ENCODE measurements around the gene USP48. TPM values are rescaled to one million over a fixed set of nuclear protein-coding genes. Genes with fewer than 3 reads are reported as not detected.

The USP48 gene
- total and polyA plus RNA-seq, 2 of the 13 experiments (the other 11 are each of a cell fraction or from before 2014, with no cell fraction given) = 30.4 to 30.7 TPM

DNA sequence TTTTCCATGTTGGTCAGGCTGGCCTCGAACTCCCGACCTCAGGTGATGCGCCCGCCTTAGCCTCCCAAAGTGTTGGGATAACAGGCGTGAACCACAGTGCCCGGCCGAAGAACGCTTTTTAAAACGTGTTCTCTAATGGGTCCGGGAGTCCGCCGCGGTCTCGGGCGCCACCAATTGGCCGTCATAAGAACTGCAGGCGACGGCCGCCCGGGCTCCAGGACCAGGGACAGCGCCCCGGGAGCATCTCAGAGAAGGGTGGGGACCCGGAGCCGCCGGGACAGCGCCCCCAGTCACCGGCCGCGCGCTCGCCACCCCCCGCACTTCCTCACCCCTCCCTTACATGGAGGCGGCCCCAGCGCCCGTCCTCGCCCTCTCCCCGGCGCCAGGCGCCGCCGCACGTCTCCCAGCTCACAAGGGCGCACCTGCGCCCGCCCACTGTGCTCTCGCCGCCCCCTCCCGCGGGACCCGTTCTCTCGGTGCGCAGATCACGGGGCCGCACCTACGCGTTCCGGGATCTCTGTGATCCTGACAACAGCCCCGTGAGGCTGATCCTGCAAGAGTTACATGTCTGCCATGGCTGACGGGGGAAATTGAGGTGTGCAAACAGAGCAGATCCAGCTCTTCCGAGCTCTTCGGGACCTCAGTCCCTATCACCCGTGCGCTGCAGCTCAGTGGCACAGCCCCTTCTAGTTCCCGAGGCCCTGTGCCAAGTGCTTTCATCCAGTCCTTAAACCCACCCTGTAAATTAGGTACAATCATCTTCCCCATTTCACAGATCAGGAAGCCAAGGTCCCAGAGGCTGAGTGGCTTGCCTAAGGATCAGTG is 123.6 kb downstream of the USP48 start (continued):
- peak; percentile 57; the same call in 1 of the 2 replicates for TF ChIP-seq YEATS4 (CRISPR knock-in tag; IDR thresholded peaks at IDR 0.05; ENCODE audit: borderline replicate concordance)
- no peak for TF ChIP-seq CREM (IDR thresholded peaks at IDR 0.05)
- TF ChIP-seq CREM (CRISPR knock-in tag; IDR thresholded peaks at IDR 0.05) = no peak
- TF ChIP-seq, protein P1, sequence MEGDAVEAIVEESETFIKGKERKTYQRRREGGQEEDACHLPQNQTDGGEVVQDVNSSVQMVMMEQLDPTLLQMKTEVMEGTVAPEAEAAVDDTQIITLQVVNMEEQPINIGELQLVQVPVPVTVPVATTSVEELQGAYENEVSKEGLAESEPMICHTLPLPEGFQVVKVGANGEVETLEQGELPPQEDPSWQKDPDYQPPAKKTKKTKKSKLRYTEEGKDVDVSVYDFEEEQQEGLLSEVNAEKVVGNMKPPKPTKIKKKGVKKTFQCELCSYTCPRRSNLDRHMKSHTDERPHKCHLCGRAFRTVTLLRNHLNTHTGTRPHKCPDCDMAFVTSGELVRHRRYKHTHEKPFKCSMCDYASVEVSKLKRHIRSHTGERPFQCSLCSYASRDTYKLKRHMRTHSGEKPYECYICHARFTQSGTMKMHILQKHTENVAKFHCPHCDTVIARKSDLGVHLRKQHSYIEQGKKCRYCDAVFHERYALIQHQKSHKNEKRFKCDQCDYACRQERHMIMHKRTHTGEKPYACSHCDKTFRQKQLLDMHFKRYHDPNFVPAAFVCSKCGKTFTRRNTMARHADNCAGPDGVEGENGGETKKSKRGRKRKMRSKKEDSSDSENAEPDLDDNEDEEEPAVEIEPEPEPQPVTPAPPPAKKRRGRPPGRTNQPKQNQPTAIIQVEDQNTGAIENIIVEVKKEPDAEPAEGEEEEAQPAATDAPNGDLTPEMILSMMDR (CRISPR knock-in tag; IDR thresholded peaks at IDR 0.05) = peak; percentile 95
- peak; percentile 36; the same call in 1 of the 2 replicates for TF ChIP-seq RCOR2 (CRISPR knock-in tag; IDR thresholded peaks at IDR 0.05)
- no peak for TF ChIP-seq ZNF251 (CRISPR knock-in tag; IDR thresholded peaks at IDR 0.05)
- TF ChIP-seq, protein P2, sequence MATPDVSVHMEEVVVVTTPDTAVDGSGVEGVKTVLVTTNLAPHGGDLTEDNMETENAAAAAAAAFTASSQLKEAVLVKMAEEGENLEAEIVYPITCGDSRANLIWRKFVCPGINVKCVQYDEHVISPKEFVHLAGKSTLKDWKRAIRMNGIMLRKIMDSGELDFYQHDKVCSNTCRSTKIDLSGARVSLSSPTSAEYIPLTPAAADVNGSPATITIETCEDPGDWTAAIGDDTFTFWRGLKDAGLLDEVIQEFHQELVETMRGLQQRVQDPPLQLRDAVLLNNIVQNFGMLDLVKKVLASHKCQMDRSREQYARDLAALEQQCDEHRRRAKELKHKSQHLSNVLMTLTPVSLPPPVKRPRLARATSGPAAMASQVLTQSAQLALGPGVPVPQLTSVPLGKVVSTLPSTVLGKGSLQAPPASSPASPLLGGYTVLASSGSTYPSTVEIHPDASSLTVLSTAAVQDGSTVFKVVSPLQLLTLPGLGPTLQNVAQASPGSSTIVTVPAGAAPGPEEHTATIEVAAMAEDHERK (CRISPR knock-in tag; IDR thresholded peaks at IDR 0.05; ENCODE audit: low read depth) = no peak
- peak; percentile 99 for TF ChIP-seq WIZ (CRISPR knock-in tag; IDR thresholded peaks at IDR 0.05)
- no peak for TF ChIP-seq CBX1 (IDR thresholded peaks at IDR 0.05; ENCODE audit: low read depth)
- peak; percentile 82 for TF ChIP-seq GABPB1 (CRISPR knock-in tag; IDR thresholded peaks at IDR 0.05)
- no peak for TF ChIP-seq SRF (IDR thresholded peaks at IDR 0.05; ENCODE audit: low read depth, low read length)
- TF ChIP-seq, protein P3, sequence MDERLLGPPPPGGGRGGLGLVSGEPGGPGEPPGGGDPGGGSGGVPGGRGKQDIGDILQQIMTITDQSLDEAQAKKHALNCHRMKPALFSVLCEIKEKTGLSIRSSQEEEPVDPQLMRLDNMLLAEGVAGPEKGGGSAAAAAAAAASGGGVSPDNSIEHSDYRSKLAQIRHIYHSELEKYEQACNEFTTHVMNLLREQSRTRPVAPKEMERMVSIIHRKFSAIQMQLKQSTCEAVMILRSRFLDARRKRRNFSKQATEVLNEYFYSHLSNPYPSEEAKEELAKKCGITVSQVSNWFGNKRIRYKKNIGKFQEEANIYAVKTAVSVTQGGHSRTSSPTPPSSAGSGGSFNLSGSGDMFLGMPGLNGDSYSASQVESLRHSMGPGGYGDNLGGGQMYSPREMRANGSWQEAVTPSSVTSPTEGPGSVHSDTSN (CRISPR knock-in tag; IDR thresholded peaks at IDR 0.05) = no peak
- no peak for TF ChIP-seq FOXK2 (IDR thresholded peaks at IDR 0.05)
- peak; percentile 73; the same call in 1 of the 2 replicates for TF ChIP-seq ZSCAN29 (CRISPR knock-in tag; conservative IDR thresholded peaks at IDR 0.05)
- TF ChIP-seq, protein P4, sequence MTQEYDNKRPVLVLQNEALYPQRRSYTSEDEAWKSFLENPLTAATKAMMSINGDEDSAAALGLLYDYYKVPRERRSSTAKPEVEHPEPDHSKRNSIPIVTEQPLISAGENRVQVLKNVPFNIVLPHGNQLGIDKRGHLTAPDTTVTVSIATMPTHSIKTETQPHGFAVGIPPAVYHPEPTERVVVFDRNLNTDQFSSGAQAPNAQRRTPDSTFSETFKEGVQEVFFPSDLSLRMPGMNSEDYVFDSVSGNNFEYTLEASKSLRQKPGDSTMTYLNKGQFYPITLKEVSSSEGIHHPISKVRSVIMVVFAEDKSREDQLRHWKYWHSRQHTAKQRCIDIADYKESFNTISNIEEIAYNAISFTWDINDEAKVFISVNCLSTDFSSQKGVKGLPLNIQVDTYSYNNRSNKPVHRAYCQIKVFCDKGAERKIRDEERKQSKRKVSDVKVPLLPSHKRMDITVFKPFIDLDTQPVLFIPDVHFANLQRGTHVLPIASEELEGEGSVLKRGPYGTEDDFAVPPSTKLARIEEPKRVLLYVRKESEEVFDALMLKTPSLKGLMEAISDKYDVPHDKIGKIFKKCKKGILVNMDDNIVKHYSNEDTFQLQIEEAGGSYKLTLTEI (CRISPR knock-in tag; conservative IDR thresholded peaks at IDR 0.05) = no peak
- TF ChIP-seq THAP11 (CRISPR knock-in tag; IDR thresholded peaks at IDR 0.05) = peak; percentile 81
- peak; percentile 69; the same call in 1 of the 2 replicates for TF ChIP-seq ZNF7 (CRISPR knock-in tag; IDR thresholded peaks at IDR 0.05)
- TF ChIP-seq FOXJ3 (CRISPR knock-in tag; IDR thresholded peaks at IDR 0.05; ENCODE audit: borderline replicate concordance) = no peak; the same call in 1 of the 2 replicates
- TF ChIP-seq SAP130 (CRISPR knock-in tag; IDR thresholded peaks at IDR 0.05; ENCODE audit: low read depth) = peak; percentile 90
- 0 out of 2 replicates have a peak, but pooled peaks have one; percentile 39 for TF ChIP-seq ZNF530 (CRISPR knock-in tag; IDR thresholded peaks at IDR 0.05; ENCODE audit: low read depth)
- TF ChIP-seq ZBTB7B (CRISPR knock-in tag; IDR thresholded peaks at IDR 0.05) = peak; percentile 87
- TF ChIP-seq MIXL1 (CRISPR knock-in tag; IDR thresholded peaks at IDR 0.05) = peak; percentile 91
- peak; percentile 82; the same call in 1 of the 2 replicates for TF ChIP-seq IRX3 (CRISPR knock-in tag; IDR thresholded peaks at IDR 0.05; ENCODE audit: borderline replicate concordance, low read depth)
- TF ChIP-seq SALL2 (CRISPR knock-in tag; IDR thresholded peaks at IDR 0.05) = peak; percentile 98
- peak; percentile 98; the same call in 1 of the 2 replicates for TF ChIP-seq ZNF446 (CRISPR knock-in tag; IDR thresholded peaks at IDR 0.05)
- TF ChIP-seq ARHGAP35 (CRISPR knock-in tag; IDR thresholded peaks at IDR 0.05; ENCODE audit: borderline replicate concordance) = peak; percentile 94
